Stimulated activated CD8-positive, alpha-beta memory T cell treated with anti-CD3 and anti-CD28 coated beads, Interleukin-4, amount 100 ng/mL, for 4 hours (primary cell): ENCODE data around the gene TCP11.

ENCODE experiments used
- DNase-seq, 2 donors: peaks; one replicate each; pipeline ENCODE4 v3.0.0-alpha.2; 2020; ENCODE audit warnings: low read depth in 2 of 2, low spot score in 1 of 2

The TCP11 gene

GRCh38 chr6:35082733-35083403, 58.3 kb downstream of the TCP11 start:
- no peak for DNase-seq

DNA sequence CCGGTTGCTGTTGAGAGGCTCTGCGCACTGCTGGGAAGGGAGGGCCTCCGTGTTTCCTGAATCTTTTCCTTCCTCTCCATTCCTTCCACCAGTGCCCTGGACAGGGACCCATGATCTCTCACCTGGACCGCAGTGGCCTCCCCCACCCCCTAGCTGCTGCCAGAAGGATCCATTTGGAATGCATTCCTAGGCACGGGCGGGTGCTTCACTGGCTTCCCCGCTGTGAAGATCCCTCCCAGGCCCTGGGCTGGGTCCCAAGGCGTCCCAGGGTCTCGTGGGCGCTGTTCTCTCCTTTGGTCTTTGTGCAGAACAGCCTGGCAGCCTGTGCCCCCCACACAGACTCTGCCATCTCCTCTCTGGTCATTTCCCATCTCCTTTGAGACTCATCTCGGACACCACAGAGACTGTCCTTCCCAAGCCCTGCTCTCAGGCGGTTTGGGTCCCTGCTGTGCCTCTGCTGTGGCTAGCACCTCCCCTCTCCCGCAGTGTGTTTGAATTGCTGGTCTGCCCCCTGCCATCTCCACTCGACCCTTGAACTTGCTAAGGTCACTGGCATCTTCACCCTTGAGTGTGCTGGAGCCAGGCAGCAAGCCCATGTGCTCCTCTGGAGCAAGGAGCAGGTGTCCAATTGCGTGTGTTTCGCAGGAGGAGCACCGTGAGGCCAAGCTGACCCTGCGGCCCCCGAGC, 59.0 kb downstream of the TCP11 start:
- no peak for DNase-seq

- DNase-seq: no peak
These were observed 59.7 kb downstream of the TCP11 start for GRCh38 chr6:35081426-35081851.

DNA sequence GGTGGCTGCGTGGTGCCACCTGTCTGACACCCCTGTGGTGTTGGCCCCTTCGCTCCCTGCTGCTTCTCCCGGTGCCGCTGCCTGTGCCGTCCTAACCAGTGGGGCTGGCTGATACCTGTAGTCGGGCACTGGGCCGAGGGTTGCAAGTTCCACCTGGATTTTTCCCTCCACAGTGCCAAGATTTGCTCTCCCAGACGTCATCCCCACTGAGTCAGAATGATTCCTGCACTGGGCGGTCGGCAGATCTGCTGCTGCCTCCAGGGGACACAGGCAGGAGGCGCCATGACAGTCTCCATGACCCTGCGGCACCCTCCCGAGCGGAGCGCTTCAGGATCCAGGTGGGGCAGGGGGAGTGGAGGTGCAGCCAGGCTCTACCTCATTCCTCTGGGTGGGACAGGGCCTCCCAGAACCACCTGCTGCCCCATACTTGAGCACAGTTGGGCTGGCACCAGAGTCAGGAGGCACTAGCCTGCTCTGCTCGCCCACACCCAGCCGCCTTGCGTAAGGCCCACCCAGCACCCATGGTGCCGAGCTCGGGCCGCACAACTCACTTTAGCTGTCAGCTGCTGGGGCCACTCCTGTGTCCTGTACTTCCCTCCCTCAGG, 60.2 kb downstream of the TCP11 start:
- DNase-seq: no peak

DNA sequence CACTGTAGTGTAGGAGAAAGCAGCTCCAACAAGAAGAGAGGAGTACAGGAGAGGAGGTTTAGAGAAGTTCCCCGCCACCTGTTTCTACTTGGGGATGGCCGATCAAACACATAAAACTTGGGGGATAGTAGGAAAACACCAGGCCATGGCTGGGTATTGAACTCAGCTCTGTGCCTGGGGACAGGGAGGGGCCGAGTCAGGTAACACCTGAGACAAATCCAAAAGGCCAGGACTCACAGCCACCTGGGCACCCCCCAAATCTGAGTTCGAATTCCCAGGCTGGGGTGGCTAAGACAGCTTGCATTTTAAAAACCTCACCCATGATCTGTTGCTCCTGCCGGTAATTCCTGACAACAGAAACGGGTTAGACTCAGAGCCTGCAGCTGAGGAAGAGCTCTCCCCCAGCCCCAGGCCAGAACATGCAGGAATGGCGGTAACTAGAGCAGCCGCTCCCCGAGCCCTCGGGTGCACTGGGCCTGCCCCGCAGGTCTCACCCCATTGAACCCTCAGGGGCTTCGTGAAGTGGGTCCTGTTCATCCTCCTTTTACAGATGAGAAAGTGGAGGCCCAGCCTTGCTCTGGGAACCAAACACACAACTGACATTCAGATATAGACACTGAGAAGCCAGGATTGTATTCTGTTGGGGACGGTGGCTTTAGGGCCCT, 61.0 kb downstream of the TCP11 start:
- no peak for DNase-seq

DNA sequence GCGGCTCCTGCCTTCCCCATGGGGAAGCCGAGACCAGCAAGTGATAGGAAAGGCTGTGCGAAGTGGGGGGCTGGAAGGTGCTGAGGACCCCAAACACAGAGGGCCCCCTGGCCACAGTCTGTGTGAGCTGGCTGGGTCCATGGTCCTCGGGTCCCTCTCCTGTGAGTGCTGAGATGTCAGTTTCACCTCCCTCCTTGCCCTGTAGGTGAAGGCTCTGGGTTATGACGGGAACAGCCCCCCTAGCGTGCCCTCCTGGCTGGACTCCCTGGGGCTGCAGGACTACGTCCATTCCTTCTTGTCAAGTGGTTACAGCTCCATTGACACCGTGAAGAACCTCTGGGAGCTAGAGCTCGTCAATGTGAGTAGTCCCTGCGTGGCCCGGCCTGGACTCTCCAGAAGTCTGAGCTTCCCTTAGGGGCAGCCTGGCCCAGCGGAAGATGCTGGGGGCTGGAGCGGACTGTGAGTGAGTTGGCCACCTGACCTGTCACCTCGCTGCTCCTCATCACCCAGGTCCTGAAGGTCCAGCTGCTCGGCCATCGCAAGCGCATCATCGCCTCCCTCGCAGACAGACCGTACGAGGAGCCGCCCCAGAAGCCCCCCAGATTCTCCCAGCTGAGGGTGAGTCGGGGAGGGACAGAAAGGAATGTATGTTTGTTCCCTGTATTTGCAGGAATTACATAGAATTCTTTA, 61.7 kb downstream of the TCP11 start:
- no peak for DNase-seq

- no peak for DNase-seq
These were observed 62.2 kb downstream of the TCP11 start for GRCh38 chr6:35078896-35079295.

DNA sequence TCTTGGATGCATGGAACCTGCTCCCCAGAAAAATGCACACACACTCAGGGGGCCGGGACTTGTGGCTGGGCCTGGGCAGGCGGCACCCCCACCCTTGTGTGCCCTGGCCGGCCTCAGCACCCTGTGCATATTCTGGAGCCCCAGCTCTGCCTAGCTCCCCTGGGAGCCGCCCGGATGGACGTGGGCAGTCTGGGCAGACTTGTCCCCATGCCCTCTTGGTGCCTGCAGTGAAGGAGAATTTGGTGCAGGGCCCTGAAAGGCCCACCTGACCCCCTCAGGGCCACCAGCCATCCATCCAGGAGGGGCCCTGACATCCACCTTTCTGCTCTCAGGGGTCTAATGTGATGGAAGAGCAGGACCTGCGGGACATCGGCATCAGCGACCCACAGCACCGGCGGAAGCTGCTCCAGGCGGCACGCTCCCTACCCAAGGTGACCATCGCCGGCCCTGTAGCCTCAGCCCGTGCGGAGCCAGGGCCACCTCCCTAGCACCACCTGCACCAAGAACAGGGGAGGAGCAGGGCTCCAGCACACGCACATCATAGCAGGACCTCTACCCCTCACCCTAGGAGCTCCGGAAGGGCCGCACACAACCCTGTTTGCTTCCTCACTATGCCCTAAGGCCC, 62.8 kb downstream of the TCP11 start:
- no peak for DNase-seq

- no peak for DNase-seq
These were observed 63.4 kb downstream of the TCP11 start for GRCh38 chr6:35077713-35078105.

- no peak for DNase-seq
These were observed 64.0 kb downstream of the TCP11 start for GRCh38 chr6:35076997-35077712.

DNA sequence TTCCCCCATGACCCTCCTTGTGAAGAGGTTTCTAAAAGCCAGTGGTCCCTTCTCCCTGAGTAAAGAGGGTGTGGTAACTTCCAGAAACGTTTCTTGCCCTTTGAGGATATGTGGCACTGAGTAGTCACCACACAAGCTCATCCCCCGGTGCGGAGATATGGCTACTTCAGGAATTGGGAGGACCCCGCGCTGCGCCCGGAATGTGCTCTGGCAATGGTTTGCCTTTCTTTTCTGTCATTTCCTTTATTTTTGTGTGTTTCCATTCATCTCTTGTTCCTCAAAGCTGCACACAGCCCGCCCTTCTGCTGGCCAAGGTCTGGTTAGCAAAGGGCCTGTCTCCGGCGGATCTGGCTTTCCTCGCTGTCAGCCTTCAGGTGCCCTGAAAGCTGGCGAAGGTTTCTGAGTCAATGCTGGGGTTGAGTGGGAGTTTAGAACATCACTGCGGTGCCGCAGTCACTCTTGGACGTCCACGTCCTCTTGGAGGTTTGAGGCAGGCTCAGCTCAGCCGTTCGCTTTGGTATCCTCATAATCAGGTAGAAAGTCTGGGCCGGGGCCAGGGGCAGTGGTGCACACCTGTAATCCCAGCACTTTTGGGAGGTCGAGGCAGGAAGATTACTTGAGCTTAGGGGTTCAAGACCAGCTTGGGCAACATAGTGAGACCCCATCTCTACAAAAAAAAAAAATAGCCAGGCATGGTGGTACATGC, 67.2 kb downstream of the TCP11 start:
- DNase-seq: no peak

- no peak for DNase-seq
These were observed 67.9 kb downstream of the TCP11 start for GRCh38 chr6:35073211-35073610.

DNA sequence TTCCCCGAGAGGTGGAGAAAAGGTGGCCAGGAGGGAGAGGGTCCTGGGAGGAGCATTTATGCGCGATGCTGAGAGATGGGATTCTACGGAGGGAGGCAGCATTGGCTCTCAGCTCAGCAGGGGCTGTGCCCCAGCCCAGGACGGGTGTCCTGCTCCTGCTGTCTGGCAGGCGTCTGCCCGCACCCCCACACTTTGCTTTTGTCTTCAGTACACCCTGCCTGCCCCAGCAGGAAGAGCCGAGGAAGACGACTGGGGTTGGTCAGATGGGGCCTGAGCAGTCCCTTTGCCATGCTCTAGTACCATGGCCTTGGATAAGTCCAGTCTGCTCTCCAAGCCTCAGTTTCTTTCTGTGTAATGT, 68.5 kb downstream of the TCP11 start:
- DNase-seq: no peak

GRCh38 chr6:35072051-35072697, 69.0 kb downstream of the TCP11 start:
- DNase-seq: no peak

GRCh38 chr6:35071347-35071994, 69.7 kb downstream of the TCP11 start:
- DNase-seq: no peak

- DNase-seq: no peak
These were observed 71.0 kb downstream of the TCP11 start for GRCh38 chr6:35070111-35070510.

DNA sequence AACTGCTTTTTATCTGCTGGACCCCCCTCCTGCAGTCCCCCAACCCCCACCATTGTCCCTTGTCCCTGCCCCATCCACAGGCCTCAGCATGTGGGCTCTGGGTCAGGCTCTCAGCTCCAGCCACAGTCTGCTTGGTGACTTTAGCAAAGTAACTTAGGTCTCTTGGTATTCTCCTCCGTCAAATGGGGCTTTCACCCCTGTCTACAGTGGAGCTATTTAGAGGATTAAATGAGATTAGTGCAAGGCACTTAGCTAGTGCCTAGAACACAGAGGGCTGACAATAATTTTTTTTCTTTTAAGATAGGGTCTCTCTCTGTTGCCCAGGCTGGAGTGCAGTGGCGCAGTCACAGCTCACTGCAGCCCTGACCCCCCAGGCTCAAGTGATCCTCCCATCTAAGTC, 71.9 kb downstream of the TCP11 start:
- no peak for DNase-seq

GRCh38 chr6:35068644-35069043, 72.5 kb downstream of the TCP11 start:
- DNase-seq: no peak

DNA sequence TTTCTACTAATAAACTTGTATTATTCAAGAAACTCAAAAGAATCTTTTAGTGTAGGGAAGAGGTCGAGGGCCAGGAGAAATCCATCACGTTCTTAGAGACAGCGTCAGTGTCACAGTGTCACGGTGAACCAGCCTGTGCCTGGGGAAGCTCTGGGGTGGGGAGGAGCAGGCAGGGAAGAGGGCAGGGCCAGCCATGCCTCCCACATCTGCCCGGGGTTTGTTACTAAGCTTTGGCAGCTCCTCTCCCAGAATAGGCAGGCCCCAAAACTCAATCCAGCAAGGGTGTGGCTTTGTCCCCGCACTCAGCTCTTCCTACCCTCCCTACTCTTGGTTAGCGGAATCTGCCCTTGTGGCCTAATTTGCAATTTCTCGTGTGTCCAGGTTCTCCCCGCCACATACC, 72.9 kb downstream of the TCP11 start:
- DNase-seq: no peak
